HepG2 (cell line): ENCODE results near the gene APOA1. TPM values are rescaled to one million over a fixed set of nuclear protein-coding genes. Genes with fewer than 3 reads are reported as not detected.

Source experiments
- ATF1 ChIP-seq: IDR thresholded peaks from 2 replicates; pipeline ENCODE4 v1.6.1; 2016; ENCODE audit warnings: mild to moderate bottlenecking, control low read depth
- CREB1 ChIP-seq, 2 experiments: fragments of 450-650 bp in 1 of 2; IDR thresholded peaks; 2 replicates each; pipeline ENCODE4 v1.6.1; 2016 to 2017; ENCODE audit warnings: control low read depth in 1 of 2, mild to moderate bottlenecking in 1 of 2, missing compliant biosample characterization in 1 of 2, missing genetic modification characterization in 1 of 2
- ETV6 ChIP-seq: sonication (generic); formaldehyde crosslinking; conservative IDR thresholded peaks from 2 replicates; pipeline ENCODE4 v1.4.0; 2020; ENCODE audit warnings: missing genetic modification reagents
- HDAC2 ChIP-seq: sonication (generic); formaldehyde crosslinking; IDR thresholded peaks from 2 replicates; pipeline ENCODE4 v1.4.0; 2020; ENCODE audit warnings: missing genetic modification reagents
- HDAC6 ChIP-seq: fragments of 200-600 bp; sonication (generic); IDR thresholded peaks from 2 replicates; pipeline ENCODE4 v1.7.0; 2017; ENCODE audit warnings: mild to moderate bottlenecking, antibody characterized with exemption, low read length, low read depth
- SALL1 ChIP-seq: sonication (generic); formaldehyde crosslinking; IDR thresholded peaks from 2 replicates; pipeline ENCODE4 v1.8.0; 2022; ENCODE audit warnings: mild to moderate bottlenecking, missing genetic modification reagents
- ZNF296 ChIP-seq: sonication (generic); formaldehyde crosslinking; conservative IDR thresholded peaks from 2 replicates; pipeline ENCODE4 v1.5.0; 2020; ENCODE audit warnings: mild to moderate bottlenecking, missing genetic modification reagents
- ZNF629 ChIP-seq: sonication (generic); formaldehyde crosslinking; conservative IDR thresholded peaks from 2 replicates; pipeline ENCODE4 v1.5.0; 2020; ENCODE audit warnings: missing genetic modification reagents
- polyA plus RNA-seq, 8 experiments: library from polyadenylated mRNA; depleted of rRNA in 3 of 8; stranded (reverse) in 7 of 8; unstranded in 1 of 8; fragments of >200 nt; fragmentation: Illumina TruSeq in 4 of 8; extraction: Trizol in 4 of 8; gene quantifications; 2 replicates each; pipeline versions ENCODE4 v1.2.1 to v1.2.3, GENCODE V29; 2011 to 2016; ENCODE audit warnings: low read depth in 4 of 8, missing spikeins in 1 of 8, mixed read lengths in 1 of 8; ENCODE audit not compliant: insufficient read depth in 1 of 8
- total RNA-seq, 5 experiments: library from RNA; depleted of rRNA; stranded (reverse); fragments of >200 nt; fragmentation: Illumina TruSeq; extraction: Trizol; gene quantifications; 2 replicates each; pipeline ENCODE4 v1.2.3, GENCODE V29; 2016; ENCODE audit warnings: low read depth in 1 of 5
- TF ChIP-seq, protein P1 (sequence below): sonication (generic); formaldehyde crosslinking; IDR thresholded peaks from 2 replicates; pipeline ENCODE4 v1.5.1; 2020; ENCODE audit warnings: mild to moderate bottlenecking, missing genetic modification reagents, borderline replicate concordance
- TF ChIP-seq, protein P2 (sequence below): sonication (generic); formaldehyde crosslinking; IDR thresholded peaks from 2 replicates; pipeline ENCODE4 v1.4.0; 2020; ENCODE audit warnings: missing genetic modification reagents
- TF ChIP-seq, protein P3 (sequence below): sonication (generic); formaldehyde crosslinking; IDR thresholded peaks from 2 replicates; pipeline ENCODE4 v1.9.0; 2022; ENCODE audit warnings: low read depth, missing genetic modification reagents
- TF ChIP-seq, protein P4 (sequence below): IDR thresholded peaks from 2 replicates; pipeline ENCODE4 v1.6.1; 2016

The APOA1 gene
- total and polyA plus RNA-seq, 2 of the 13 experiments (the other 11 are each of a cell fraction or from before 2014, with no cell fraction given): 1,973 to 5,485 TPM

DNA sequence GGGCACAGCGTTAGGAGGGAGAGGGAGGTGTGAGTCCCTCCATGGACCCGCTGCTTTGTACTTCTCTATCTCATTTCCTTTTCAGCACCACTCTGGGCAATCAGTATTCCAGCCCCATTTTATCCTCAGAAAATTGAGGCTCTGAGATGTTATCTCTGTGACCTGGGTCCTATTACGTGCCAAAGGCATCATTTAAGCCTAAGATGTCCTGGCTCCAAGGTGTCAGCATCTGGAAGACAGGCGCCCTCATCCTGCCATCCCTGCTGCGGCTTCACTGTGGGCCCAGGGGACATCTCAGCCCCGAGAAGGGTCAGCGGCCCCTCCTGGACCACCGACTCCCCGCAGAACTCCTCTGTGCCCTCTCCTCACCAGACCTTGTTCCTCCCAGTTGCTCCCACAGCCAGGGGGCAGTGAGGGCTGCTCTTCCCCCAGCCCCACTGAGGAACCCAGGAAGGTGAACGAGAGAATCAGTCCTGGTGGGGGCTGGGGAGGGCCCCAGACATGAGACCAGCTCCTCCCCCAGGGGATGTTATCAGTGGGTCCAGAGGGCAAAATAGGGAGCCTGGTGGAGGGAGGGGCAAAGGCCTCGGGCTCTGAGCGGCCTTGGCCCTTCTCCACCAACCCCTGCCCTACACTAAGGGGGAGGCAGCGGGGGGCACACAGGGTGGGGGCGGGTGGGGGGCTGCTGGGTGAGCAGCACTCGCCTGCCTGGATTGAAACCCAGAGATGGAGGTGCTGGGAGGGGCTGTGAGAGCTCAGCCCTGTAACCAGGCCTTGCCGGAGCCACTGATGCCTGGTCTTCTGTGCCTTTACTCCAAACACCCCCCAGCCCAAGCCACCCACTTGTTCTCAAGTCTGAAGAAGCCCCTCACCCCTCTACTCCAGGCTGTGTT lies 8.5 kb downstream of the APOA1 start (continued):
- TF ChIP-seq, protein P1, sequence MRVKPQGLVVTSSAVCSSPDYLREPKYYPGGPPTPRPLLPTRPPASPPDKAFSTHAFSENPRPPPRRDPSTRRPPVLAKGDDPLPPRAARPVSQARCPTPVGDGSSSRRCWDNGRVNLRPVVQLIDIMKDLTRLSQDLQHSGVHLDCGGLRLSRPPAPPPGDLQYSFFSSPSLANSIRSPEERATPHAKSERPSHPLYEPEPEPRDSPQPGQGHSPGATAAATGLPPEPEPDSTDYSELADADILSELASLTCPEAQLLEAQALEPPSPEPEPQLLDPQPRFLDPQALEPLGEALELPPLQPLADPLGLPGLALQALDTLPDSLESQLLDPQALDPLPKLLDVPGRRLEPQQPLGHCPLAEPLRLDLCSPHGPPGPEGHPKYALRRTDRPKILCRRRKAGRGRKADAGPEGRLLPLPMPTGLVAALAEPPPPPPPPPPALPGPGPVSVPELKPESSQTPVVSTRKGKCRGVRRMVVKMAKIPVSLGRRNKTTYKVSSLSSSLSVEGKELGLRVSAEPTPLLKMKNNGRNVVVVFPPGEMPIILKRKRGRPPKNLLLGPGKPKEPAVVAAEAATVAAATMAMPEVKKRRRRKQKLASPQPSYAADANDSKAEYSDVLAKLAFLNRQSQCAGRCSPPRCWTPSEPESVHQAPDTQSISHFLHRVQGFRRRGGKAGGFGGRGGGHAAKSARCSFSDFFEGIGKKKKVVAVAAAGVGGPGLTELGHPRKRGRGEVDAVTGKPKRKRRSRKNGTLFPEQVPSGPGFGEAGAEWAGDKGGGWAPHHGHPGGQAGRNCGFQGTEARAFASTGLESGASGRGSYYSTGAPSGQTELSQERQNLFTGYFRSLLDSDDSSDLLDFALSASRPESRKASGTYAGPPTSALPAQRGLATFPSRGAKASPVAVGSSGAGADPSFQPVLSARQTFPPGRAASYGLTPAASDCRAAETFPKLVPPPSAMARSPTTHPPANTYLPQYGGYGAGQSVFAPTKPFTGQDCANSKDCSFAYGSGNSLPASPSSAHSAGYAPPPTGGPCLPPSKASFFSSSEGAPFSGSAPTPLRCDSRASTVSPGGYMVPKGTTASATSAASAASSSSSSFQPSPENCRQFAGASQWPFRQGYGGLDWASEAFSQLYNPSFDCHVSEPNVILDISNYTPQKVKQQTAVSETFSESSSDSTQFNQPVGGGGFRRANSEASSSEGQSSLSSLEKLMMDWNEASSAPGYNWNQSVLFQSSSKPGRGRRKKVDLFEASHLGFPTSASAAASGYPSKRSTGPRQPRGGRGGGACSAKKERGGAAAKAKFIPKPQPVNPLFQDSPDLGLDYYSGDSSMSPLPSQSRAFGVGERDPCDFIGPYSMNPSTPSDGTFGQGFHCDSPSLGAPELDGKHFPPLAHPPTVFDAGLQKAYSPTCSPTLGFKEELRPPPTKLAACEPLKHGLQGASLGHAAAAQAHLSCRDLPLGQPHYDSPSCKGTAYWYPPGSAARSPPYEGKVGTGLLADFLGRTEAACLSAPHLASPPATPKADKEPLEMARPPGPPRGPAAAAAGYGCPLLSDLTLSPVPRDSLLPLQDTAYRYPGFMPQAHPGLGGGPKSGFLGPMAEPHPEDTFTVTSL (CRISPR knock-in tag): peak; percentile 78; the same call in 1 of the 2 replicates
- TF ChIP-seq SALL1 (CRISPR knock-in tag) (peak; percentile 96), ETV6 (CRISPR knock-in tag) (0 out of 2 replicates have a peak, but pooled peaks have one; percentile 66), HDAC2 (peak; percentile 84), HDAC6 (no peak), ATF1 (CRISPR knock-in tag) (0 out of 2 replicates have a peak, but pooled peaks have one; percentile 24), ZNF629 (peak; percentile 48; the same call in 1 of the 2 replicates), ZNF296 (CRISPR knock-in tag) (no peak), CREB1 (IDR thresholded peaks at IDR 0.05) (no peak), CREB1 (CRISPR knock-in tag; IDR thresholded peaks at IDR 0.05) (no peak)
- TF ChIP-seq, protein P2, sequence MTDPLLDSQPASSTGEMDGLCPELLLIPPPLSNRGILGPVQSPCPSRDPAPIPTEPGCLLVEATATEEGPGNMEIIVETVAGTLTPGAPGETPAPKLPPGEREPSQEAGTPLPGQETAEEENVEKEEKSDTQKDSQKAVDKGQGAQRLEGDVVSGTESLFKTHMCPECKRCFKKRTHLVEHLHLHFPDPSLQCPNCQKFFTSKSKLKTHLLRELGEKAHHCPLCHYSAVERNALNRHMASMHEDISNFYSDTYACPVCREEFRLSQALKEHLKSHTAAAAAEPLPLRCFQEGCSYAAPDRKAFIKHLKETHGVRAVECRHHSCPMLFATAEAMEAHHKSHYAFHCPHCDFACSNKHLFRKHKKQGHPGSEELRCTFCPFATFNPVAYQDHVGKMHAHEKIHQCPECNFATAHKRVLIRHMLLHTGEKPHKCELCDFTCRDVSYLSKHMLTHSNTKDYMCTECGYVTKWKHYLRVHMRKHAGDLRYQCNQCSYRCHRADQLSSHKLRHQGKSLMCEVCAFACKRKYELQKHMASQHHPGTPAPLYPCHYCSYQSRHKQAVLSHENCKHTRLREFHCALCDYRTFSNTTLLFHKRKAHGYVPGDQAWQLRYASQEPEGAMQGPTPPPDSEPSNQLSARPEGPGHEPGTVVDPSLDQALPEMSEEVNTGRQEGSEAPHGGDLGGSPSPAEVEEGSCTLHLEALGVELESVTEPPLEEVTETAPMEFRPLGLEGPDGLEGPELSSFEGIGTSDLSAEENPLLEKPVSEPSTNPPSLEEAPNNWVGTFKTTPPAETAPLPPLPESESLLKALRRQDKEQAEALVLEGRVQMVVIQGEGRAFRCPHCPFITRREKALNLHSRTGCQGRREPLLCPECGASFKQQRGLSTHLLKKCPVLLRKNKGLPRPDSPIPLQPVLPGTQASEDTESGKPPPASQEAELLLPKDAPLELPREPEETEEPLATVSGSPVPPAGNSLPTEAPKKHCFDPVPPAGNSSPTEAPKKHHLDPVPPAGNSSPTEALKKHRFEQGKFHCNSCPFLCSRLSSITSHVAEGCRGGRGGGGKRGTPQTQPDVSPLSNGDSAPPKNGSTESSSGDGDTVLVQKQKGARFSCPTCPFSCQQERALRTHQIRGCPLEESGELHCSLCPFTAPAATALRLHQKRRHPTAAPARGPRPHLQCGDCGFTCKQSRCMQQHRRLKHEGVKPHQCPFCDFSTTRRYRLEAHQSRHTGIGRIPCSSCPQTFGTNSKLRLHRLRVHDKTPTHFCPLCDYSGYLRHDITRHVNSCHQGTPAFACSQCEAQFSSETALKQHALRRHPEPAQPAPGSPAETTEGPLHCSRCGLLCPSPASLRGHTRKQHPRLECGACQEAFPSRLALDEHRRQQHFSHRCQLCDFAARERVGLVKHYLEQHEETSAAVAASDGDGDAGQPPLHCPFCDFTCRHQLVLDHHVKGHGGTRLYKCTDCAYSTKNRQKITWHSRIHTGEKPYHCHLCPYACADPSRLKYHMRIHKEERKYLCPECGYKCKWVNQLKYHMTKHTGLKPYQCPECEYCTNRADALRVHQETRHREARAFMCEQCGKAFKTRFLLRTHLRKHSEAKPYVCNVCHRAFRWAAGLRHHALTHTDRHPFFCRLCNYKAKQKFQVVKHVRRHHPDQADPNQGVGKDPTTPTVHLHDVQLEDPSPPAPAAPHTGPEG (CRISPR knock-in tag): no peak
- TF ChIP-seq, protein P3, sequence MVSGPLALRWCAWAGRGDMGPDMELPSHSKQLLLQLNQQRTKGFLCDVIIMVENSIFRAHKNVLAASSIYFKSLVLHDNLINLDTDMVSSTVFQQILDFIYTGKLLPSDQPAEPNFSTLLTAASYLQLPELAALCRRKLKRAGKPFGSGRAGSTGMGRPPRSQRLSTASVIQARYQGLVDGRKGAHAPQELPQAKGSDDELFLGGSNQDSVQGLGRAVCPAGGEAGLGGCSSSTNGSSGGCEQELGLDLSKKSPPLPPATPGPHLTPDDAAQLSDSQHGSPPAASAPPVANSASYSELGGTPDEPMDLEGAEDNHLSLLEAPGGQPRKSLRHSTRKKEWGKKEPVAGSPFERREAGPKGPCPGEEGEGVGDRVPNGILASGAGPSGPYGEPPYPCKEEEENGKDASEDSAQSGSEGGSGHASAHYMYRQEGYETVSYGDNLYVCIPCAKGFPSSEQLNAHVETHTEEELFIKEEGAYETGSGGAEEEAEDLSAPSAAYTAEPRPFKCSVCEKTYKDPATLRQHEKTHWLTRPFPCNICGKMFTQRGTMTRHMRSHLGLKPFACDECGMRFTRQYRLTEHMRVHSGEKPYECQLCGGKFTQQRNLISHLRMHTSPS (CRISPR knock-in tag): peak; percentile 82
- TF ChIP-seq, protein P4, sequence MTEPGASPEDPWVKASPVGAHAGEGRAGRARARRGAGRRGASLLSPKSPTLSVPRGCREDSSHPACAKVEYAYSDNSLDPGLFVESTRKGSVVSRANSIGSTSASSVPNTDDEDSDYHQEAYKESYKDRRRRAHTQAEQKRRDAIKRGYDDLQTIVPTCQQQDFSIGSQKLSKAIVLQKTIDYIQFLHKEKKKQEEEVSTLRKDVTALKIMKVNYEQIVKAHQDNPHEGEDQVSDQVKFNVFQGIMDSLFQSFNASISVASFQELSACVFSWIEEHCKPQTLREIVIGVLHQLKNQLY (CRISPR knock-in tag): peak; percentile 82
